Adrenal gland (tissue), 12 donors: ENCODE data around the gene PACS2. TPM values are rescaled to one million over a fixed set of nuclear protein-coding genes. Genes with fewer than 3 reads are reported as not detected.

Experiments
- DNase-seq, 7 donors: peaks; one replicate each; pipeline ENCODE4 v3.0.0-alpha.2; 2019 to 2020
- H3K27ac ChIP-seq, 5 donors: fragments of 200-600 bp; sonication (generic) in 4 of 5; 1 replicate in 3 of 5; 2 replicates in 2 of 5; pipeline versions ENCODE4 v1.5.1 to v1.8.0; 2016 to 2020; ENCODE audit warnings: mild to moderate bottlenecking in 1 of 5
- H3K27me3 ChIP-seq: fragments of 200-600 bp; 2 replicates; pipeline ENCODE4 v1.8.0; 2021
- H3K36me3 ChIP-seq, 2 donors: fragments of 200-600 bp; replicated peaks in 1 of 2; 1 replicate in 1 of 2; 2 replicates in 1 of 2; pipeline versions ENCODE4 v1.5.1 to v1.8.0; 2018 to 2022
- H3K4me1 ChIP-seq, 2 donors: fragments of 200-600 bp; replicated peaks in 1 of 2; 1 replicate in 1 of 2; 2 replicates in 1 of 2; pipeline versions ENCODE4 v1.5.1 to v1.8.0; 2018 to 2021
- H3K4me3 ChIP-seq, 4 donors: fragments of 200-600 bp; sonication (generic) in 3 of 4; one replicate each; pipeline ENCODE4 v1.5.1; 2016 to 2018
- H3K9me3 ChIP-seq, 3 donors: fragments of 200-600 bp; sonication (generic) in 1 of 3; replicated peaks in 1 of 3; 1 replicate in 2 of 3; 2 replicates in 1 of 3; pipeline versions ENCODE4 v1.5.1 to v1.8.0; 2016 to 2021
- POLR2A ChIP-seq, 2 donors: fragments of 450-650 bp; IDR thresholded peaks; one replicate each; pipeline ENCODE4 v1.6.1; 2017; ENCODE audit warnings: antibody characterized with exemption in 2 of 2, mild to moderate bottlenecking in 2 of 2, moderate library complexity in 1 of 2
- WGBS, 4 donors: extraction: QIAGEN DNeasy Blood & Tissue Kit in 2 of 4; methylation state at CpG; one replicate each; pipeline versions ENCODE4 v1.1.5 to v1.1.7; 2013 to 2017; 5-methylcytosine and 5-hydroxymethylcytosine counted together
- intact Hi-C, 2 donors: fragments of 100-400 bp; cut with DNase I; formaldehyde crosslinking; loops; one replicate each; pipeline versions ENCODE4 v1.14.1 to v1.15.0; 2022 to 2023
- polyA plus RNA-seq, 3 donors: library from polyadenylated mRNA; stranded (reverse); fragments of 200-250 nt in 2 of 3; fragments of 350-450 nt in 1 of 3; fragmentation: Illumina TruSeq in 1 of 3; extraction: RNeasy Lipid Tissue Mini Kit (QIAGEN cat#74804) in 1 of 3; gene quantifications; one replicate each; pipeline ENCODE4 v1.2.3, GENCODE V29; 2013 to 2014
- total RNA-seq, 9 donors: library from RNA; depleted of rRNA in 4 of 9; stranded (reverse); fragments of >200 nt in 4 of 9; fragments of 120-200 nt in 1 of 9; fragmentation: NEBNext Ultra II Directional in 1 of 9; extraction: Animal tissue kit (Norgen Biotek cat#: 25700) in 1 of 9; gene quantifications; one replicate each; pipeline versions ENCODE4 v1.1.0 to v1.2.4, GENCODE V29; 2013 to 2023
- TF ChIP-seq, protein P1 (sequence below), 6 experiments: fragments of 450-650 bp in 4 of 6; fragments of 200-600 bp in 2 of 6; sonication (generic) in 1 of 6; IDR thresholded peaks; 1 replicate in 5 of 6; 2 replicates in 1 of 6; pipeline versions ENCODE4 v1.5.1 to v1.8.0; 2016 to 2021; ENCODE audit warnings: antibody characterized with exemption in 6 of 6, mild to moderate bottlenecking in 2 of 6, moderate library complexity in 1 of 6
- donor health status: healthy with polysubstance abuse.
- donor health status: Bipolar disorder and iron deficiency.
- donor health status: DM: yes; HTN: yes; CAD: no.
- donor health status: DM: no; HTN: no; CAD: no.
- donor health status: DM: no; HTN: no; CAD: no.
- donor health status: DM: yes; HTN: yes; CAD: no.

Gene PACS2
- total and polyA plus RNA-seq, 12 donors = 19.5 to 221 (median 81.1) TPM

DNA sequence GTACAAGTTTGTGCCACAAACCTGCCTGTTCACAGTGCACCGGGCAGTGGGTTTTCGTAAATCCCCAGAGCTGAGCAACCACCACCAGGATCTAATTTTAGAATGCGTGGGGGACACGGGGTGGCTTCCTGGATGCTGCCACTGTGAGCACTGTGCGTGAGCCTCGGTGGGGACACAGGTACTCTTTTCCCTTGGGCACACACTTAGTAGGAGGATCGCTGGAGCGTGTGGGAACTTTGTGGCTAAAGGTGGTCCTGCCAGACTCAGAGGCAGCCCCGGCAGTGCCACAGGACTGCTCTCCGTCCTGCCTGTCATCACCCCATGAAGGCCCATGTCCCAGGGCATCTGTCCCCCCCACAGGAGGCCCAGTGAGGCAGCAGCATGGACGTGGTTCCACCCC is 45.1 kb upstream of the PACS2 start:
- 84 to 95% (median 89%) methylated on average over 8 to 11 of the region's 11 CpGs for WGBS, 4 donors
- TF ChIP-seq POLR2A (IDR thresholded peaks at IDR 0.05) = no peak
- TF ChIP-seq, protein P1, sequence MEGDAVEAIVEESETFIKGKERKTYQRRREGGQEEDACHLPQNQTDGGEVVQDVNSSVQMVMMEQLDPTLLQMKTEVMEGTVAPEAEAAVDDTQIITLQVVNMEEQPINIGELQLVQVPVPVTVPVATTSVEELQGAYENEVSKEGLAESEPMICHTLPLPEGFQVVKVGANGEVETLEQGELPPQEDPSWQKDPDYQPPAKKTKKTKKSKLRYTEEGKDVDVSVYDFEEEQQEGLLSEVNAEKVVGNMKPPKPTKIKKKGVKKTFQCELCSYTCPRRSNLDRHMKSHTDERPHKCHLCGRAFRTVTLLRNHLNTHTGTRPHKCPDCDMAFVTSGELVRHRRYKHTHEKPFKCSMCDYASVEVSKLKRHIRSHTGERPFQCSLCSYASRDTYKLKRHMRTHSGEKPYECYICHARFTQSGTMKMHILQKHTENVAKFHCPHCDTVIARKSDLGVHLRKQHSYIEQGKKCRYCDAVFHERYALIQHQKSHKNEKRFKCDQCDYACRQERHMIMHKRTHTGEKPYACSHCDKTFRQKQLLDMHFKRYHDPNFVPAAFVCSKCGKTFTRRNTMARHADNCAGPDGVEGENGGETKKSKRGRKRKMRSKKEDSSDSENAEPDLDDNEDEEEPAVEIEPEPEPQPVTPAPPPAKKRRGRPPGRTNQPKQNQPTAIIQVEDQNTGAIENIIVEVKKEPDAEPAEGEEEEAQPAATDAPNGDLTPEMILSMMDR (IDR thresholded peaks at IDR 0.05) = no peak
- Histone ChIP-seq H3K4me3 (no peak overlapping the region), H3K27ac (no peak overlapping the region), H3K4me1 (no peaks in the 10 kb centered on the region), H3K9me3 (no peaks in the 10 kb centered on the region), H3K36me3 (peaks cover 0 to 2% of the 10 kb centered on the region in 2 donors), H3K27me3 (no peaks in the 10 kb centered on the region)
- intact Hi-C loops = no loop called here
- DNase-seq = no peak

DNA sequence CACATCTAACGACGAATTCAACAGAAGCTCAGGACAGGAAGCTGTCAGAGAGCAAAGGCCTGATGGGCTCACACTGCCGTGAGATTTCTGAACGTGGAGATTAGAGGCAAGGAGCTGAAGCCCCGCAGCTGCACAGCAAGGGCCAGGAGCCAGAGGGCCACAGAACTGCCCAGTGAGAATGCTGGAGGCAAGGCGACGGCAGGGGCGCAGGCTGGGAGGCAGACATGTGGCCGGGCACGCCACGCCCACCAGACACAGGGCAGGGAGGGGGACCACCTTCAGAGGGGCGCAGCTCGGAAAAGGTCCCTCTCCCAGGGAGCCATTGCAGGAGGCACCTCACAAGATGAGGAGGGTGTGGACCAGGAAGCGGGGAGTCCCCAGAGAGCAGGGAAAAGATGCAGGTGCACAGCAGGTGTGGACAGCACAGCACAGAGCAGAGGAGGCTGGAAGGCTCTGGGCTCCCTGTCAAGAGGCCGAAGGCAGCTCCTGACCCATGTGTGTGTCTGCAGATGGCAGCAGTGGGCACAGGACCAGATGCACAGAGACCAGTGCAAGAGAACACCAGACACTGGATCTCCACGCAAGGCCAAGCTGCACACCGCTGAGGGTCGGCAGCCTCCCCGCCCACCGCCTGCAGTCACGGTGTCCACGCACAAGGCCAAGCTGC is 43.2 kb upstream of the PACS2 start:
- 83 to 93% (median 87%) methylated on average over 15 to 22 of the region's 22 CpGs for WGBS, 4 donors
- no peaks in the 10 kb centered on the region for H3K4me1 ChIP-seq
- H3K9me3 ChIP-seq = no peaks in the 10 kb centered on the region
- TF ChIP-seq POLR2A (IDR thresholded peaks at IDR 0.05) = no peak
- TF ChIP-seq, protein P1 (IDR thresholded peaks at IDR 0.05) = no peak
- no peak for DNase-seq
- H3K4me3 ChIP-seq = no peak overlapping the region
- H3K36me3 ChIP-seq = no peaks in the 10 kb centered on the region
- no peak overlapping the region for H3K27ac ChIP-seq
- no peaks in the 10 kb centered on the region for H3K27me3 ChIP-seq
- intact Hi-C loops = no loop called here

DNA sequence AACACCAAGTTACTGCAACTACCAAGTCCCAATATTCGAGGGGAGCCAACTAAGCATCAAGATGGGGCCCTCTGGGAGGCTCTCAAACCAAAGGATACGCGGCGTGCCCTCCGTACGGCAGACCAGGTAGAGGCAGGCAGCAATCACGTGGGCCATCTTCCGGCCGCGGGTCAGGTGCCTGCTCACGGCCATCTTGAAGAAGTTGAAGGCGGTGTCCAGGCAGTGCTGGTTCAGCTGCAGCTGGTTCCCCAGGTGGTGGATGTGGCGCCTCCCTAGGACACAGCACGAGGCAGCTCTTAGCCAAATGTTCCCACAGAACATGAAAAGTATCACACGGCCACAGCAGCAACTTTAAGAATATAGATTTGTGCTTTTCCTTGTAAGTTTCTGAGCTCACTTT is 41.9 kb upstream of the PACS2 start:
- WGBS, 4 donors = 88 to 92% (median 89%) methylated on average over 8 to 15 of the region's 15 CpGs
- H3K4me3 ChIP-seq = no peak overlapping the region
- no peak overlapping the region for H3K27ac ChIP-seq
- no peaks in the 10 kb centered on the region for H3K27me3 ChIP-seq
- no peaks in the 10 kb centered on the region for H3K4me1 ChIP-seq
- TF ChIP-seq, protein P1 (IDR thresholded peaks at IDR 0.05) = no peak
- TF ChIP-seq POLR2A (IDR thresholded peaks at IDR 0.05) = no peak
- no peaks in the 10 kb centered on the region for H3K9me3 ChIP-seq
- intact Hi-C loops = no loop called here
- no peak for DNase-seq
- H3K36me3 ChIP-seq = no peaks in the 10 kb centered on the region

DNA sequence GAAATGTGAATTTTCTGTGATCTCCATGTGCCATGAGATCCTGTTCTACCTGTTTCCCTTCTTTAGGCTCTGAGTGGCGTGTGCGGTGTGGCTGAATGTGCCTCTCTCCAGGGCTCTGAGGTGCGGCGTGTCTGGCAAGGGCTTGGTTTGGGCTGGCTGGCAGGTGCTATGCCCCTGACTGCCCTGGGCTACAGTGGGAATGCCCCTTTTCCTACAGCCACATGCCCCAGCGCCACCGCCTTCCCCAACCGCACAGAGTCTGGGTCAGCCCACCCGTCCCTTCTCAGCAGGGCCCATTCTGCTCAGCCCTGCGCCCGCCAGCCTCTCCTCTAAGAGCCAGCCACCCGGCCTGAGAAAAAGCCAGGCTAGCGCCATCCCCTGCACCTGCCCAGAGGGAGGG is 41.5 kb upstream of the PACS2 start:
- no peak for TF ChIP-seq POLR2A (IDR thresholded peaks at IDR 0.05)
- TF ChIP-seq, protein P1 (IDR thresholded peaks at IDR 0.05) = no peak
- Histone ChIP-seq H3K4me1 (no peaks in the 10 kb centered on the region), H3K27ac (no peak overlapping the region), H3K9me3 (no peaks in the 10 kb centered on the region), H3K36me3 (no peaks in the 10 kb centered on the region), H3K4me3 (no peak overlapping the region), H3K27me3 (no peaks in the 10 kb centered on the region)
- intact Hi-C loops = no loop called here
- DNase-seq = no peak
- 86 to 96% (median 89%) methylated on average over 12 of the region's 12 CpGs for WGBS, 4 donors
